GM12878 (cell line): ENCODE data around the gene CCDC172.

Experiments
- CBX5 ChIP-seq: sonication (generic); IDR thresholded peaks from 2 replicates; pipeline ENCODE4 v1.6.1; 2016; ENCODE audit warnings: low read depth, moderate library complexity, mild to moderate bottlenecking, inconsistent platforms
- EP300 ChIP-seq, 2 experiments: fragments of 150-350 bp in 1 of 2; IDR thresholded peaks; 2 replicates each; pipeline ENCODE4 v1.6.1; 2011 to 2012; ENCODE audit warnings: low read depth in 2 of 2, low read length in 2 of 2, borderline replicate concordance in 1 of 2, improper control_type of control experiment in 1 of 2, inconsistent platforms in 1 of 2; ENCODE audit not compliant: control insufficient read depth in 1 of 2
- NFIC ChIP-seq: IDR thresholded peaks from 2 replicates; pipeline ENCODE4 v1.6.1; 2012; ENCODE audit warnings: low read depth, mild to moderate bottlenecking, inconsistent platforms, low read length, moderate library complexity
- POLR2A ChIP-seq: IDR thresholded peaks from 2 replicates; pipeline ENCODE4 v1.6.1; 2011; ENCODE audit warnings: low read depth, mild to moderate bottlenecking, low read length
- POLR2AphosphoS5 ChIP-seq: IDR thresholded peaks from 2 replicates; pipeline ENCODE4 v1.6.1; 2011; ENCODE audit warnings: mild to moderate bottlenecking, low read length, inconsistent platforms
- RAD51 ChIP-seq: fragments of 450-650 bp; IDR thresholded peaks from 2 replicates; pipeline ENCODE4 v1.6.1; 2016; ENCODE audit warnings: moderate library complexity, mild to moderate bottlenecking, inconsistent platforms
- RBBP5 ChIP-seq: fragments of 200-600 bp; sonication (generic); conservative IDR thresholded peaks from 2 replicates; pipeline ENCODE4 v1.6.1; 2016
- SIN3A ChIP-seq: IDR thresholded peaks from 2 replicates; pipeline ENCODE4 v1.6.1; 2012; ENCODE audit warnings: low read depth, low read length, improper control_type of control experiment
- TAF1 ChIP-seq: IDR thresholded peaks from 2 replicates; pipeline ENCODE4 v1.6.1; 2011; ENCODE audit warnings: mild to moderate bottlenecking, low read depth, low read length, borderline replicate concordance
- TARDBP ChIP-seq: IDR thresholded peaks from 2 replicates; pipeline ENCODE4 v1.6.1; 2016; ENCODE audit warnings: borderline replicate concordance
- ZNF274 ChIP-seq: IDR thresholded peaks from one replicate; pipeline ENCODE4 v1.8.0; 2011; ENCODE audit not compliant: insufficient read length, insufficient read depth
- TF ChIP-seq, protein P1 (sequence below), 3 experiments: IDR thresholded peaks in 2 of 3; conservative IDR thresholded peaks in 1 of 3; 2 replicates each; pipeline ENCODE4 v1.5.1; 2011; ENCODE audit warnings: low read depth in 3 of 3, low read length in 3 of 3, mild to moderate bottlenecking in 3 of 3, control low read depth in 2 of 3, moderate library complexity in 2 of 3, inconsistent platforms in 1 of 3, mixed read lengths in 1 of 3; ENCODE audit not compliant: control insufficient read depth in 2 of 3, insufficient read depth in 1 of 3; ENCODE audit errors: extremely low read depth in 1 of 3
- TF ChIP-seq, protein P2 (sequence below): IDR thresholded peaks from 2 replicates; pipeline ENCODE4 v1.6.1; 2012; ENCODE audit warnings: mild to moderate bottlenecking, low read depth, low read length
- TF ChIP-seq, protein P3 (sequence below): fragments of 450-650 bp; IDR thresholded peaks from 2 replicates; pipeline ENCODE4 v1.6.1; 2018; ENCODE audit warnings: mild to moderate bottlenecking, low read depth, moderate library complexity; ENCODE audit not compliant: partially characterized antibody

DNA sequence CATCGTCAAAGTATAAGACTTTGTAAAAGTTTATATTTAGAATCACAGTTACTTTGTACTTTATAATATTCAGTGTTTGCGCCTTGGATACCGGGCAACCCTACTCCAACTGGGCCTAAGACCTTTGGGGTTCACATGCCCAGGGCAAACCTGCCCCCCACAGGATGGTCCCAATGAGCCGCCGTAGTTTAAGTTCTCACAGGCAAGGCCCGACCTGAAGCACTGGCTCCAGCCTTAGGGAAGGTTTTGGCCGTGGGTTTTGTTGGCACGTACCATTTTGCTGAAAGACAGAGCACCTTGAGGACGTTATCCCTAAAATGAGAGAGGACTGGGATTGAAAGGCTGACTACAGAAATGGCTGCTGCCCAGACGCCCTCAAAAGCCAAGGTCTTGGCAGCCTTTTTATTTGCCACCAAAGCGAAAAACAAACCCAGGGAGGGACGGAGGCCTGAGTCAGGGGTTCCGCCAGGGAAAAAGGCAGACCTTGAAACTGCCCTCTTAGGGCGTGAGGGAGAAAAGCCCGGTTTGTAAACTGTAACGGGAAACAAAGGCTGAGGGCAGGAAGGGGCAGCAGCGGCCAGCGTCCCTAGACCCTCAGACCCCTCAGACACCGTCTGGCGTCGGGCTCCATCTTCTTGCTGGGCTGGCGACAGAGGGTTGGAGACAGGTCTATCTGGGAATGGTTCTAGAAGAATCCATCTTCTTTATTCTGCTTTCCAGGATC lies at the start of gene CCDC172:
- TF ChIP-seq, protein P1, sequence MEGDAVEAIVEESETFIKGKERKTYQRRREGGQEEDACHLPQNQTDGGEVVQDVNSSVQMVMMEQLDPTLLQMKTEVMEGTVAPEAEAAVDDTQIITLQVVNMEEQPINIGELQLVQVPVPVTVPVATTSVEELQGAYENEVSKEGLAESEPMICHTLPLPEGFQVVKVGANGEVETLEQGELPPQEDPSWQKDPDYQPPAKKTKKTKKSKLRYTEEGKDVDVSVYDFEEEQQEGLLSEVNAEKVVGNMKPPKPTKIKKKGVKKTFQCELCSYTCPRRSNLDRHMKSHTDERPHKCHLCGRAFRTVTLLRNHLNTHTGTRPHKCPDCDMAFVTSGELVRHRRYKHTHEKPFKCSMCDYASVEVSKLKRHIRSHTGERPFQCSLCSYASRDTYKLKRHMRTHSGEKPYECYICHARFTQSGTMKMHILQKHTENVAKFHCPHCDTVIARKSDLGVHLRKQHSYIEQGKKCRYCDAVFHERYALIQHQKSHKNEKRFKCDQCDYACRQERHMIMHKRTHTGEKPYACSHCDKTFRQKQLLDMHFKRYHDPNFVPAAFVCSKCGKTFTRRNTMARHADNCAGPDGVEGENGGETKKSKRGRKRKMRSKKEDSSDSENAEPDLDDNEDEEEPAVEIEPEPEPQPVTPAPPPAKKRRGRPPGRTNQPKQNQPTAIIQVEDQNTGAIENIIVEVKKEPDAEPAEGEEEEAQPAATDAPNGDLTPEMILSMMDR (IDR thresholded peaks at IDR 0.05 in 2 of 3, conservative IDR thresholded peaks at IDR 0.05 in 1 of 3; ENCODE audit: control insufficient read depth in 2 of 3, extremely low read depth in 1 of 3, insufficient read depth in 1 of 3, low read depth in 3 of 3, low read length in 3 of 3) = no peak
- TF ChIP-seq, protein P2, sequence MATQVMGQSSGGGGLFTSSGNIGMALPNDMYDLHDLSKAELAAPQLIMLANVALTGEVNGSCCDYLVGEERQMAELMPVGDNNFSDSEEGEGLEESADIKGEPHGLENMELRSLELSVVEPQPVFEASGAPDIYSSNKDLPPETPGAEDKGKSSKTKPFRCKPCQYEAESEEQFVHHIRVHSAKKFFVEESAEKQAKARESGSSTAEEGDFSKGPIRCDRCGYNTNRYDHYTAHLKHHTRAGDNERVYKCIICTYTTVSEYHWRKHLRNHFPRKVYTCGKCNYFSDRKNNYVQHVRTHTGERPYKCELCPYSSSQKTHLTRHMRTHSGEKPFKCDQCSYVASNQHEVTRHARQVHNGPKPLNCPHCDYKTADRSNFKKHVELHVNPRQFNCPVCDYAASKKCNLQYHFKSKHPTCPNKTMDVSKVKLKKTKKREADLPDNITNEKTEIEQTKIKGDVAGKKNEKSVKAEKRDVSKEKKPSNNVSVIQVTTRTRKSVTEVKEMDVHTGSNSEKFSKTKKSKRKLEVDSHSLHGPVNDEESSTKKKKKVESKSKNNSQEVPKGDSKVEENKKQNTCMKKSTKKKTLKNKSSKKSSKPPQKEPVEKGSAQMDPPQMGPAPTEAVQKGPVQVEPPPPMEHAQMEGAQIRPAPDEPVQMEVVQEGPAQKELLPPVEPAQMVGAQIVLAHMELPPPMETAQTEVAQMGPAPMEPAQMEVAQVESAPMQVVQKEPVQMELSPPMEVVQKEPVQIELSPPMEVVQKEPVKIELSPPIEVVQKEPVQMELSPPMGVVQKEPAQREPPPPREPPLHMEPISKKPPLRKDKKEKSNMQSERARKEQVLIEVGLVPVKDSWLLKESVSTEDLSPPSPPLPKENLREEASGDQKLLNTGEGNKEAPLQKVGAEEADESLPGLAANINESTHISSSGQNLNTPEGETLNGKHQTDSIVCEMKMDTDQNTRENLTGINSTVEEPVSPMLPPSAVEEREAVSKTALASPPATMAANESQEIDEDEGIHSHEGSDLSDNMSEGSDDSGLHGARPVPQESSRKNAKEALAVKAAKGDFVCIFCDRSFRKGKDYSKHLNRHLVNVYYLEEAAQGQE = no peak
- TF ChIP-seq SIN3A = no peak
- no peak for TF ChIP-seq ZNF274
- no peak for TF ChIP-seq POLR2AphosphoS5
- TF ChIP-seq POLR2A = no peak
- no peak for TF ChIP-seq EP300 (IDR thresholded peaks at IDR 0.05; ENCODE audit: borderline replicate concordance in 1 of 2, control insufficient read depth in 1 of 2, low read depth in 2 of 2, low read length in 2 of 2)
- no peak for TF ChIP-seq TARDBP
- TF ChIP-seq RBBP5 = no peak
- TF ChIP-seq TAF1 = no peak
- TF ChIP-seq NFIC = no peak
- TF ChIP-seq, protein P3, sequence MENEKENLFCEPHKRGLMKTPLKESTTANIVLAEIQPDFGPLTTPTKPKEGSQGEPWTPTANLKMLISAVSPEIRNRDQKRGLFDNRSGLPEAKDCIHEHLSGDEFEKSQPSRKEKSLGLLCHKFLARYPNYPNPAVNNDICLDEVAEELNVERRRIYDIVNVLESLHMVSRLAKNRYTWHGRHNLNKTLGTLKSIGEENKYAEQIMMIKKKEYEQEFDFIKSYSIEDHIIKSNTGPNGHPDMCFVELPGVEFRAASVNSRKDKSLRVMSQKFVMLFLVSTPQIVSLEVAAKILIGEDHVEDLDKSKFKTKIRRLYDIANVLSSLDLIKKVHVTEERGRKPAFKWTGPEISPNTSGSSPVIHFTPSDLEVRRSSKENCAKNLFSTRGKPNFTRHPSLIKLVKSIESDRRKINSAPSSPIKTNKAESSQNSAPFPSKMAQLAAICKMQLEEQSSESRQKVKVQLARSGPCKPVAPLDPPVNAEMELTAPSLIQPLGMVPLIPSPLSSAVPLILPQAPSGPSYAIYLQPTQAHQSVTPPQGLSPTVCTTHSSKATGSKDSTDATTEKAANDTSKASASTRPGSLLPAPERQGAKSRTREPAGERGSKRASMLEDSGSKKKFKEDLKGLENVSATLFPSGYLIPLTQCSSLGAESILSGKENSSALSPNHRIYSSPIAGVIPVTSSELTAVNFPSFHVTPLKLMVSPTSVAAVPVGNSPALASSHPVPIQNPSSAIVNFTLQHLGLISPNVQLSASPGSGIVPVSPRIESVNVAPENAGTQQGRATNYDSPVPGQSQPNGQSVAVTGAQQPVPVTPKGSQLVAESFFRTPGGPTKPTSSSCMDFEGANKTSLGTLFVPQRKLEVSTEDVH = no peak
- TF ChIP-seq RAD51 = no peak
- TF ChIP-seq CBX5 = no peak
